Mucosa of descending colon (tissue), 3 donors: ENCODE data around the gene TEC. TPM values are rescaled to one million over a fixed set of nuclear protein-coding genes. Genes with fewer than 3 reads are reported as not detected.
"Not testable (repeated sequence)": the region's sequence is repeated elsewhere in the genome, so short reads cannot be mapped to it uniquely, and the experiment has no call there.

Experiments
- ATAC-seq: fragments of 200-7000 bp; cut with Tn5 transposase; one replicate; pipeline ENCODE4 v1.9.1; 2020; ENCODE audit warnings: mild to moderate bottlenecking, moderate library complexity
- DNase-seq, 3 donors: peaks; one replicate each; pipeline ENCODE4 v3.0.0-alpha.2; 2020
- H3K36me3 ChIP-seq: fragments of 200-600 bp; one replicate; pipeline ENCODE4 v1.8.0; 2021; ENCODE audit warnings: low read depth, mild to moderate bottlenecking
- H3K4me1 ChIP-seq: fragments of 200-600 bp; one replicate; pipeline ENCODE4 v1.8.0; 2021; ENCODE audit warnings: low read depth, mild to moderate bottlenecking
- H3K4me3 ChIP-seq: fragments of 200-600 bp; one replicate; pipeline ENCODE4 v1.8.0; 2021; ENCODE audit warnings: mild to moderate bottlenecking
- H3K9me3 ChIP-seq: fragments of 200-600 bp; one replicate; pipeline ENCODE4 v1.8.0; 2021; ENCODE audit warnings: mild to moderate bottlenecking
- intact Hi-C, 2 donors: fragments of 100-400 bp; cut with DNase I in 1 of 2; cut with micrococcal nuclease in 1 of 2; formaldehyde crosslinking; loops; one replicate each; pipeline versions ENCODE4 v1.11.0 to v1.11.1; 2022; cut with DNase I, micrococcal nuclease
- total RNA-seq, 3 donors: library from RNA; stranded (reverse); fragmentation: NEBNext Ultra II Directional in 2 of 3; extraction: Animal tissue kit (Norgen Biotek cat#: 25700) in 2 of 3; gene quantifications; one replicate each; pipeline versions ENCODE4 v1.2.1 to v1.2.4, GENCODE V29; 2021 to 2023
- TF ChIP-seq, protein P1 (sequence below): fragments of 200-600 bp; IDR thresholded peaks from one replicate; pipeline ENCODE4 v1.8.0; 2022; ENCODE audit warnings: antibody characterized with exemption, mild to moderate bottlenecking
- donor health status: DM: no; HTN: no; CAD: no; lungs with moderate emphysema.
- donor health status: DM: no; HTN: no; CAD: no.
- donor health status: DM: no; HTN: yes; CAD: no.

The TEC gene
- total RNA-seq, 3 donors from 2014 or later, result 3.4 to 4.0 (median 3.8) TPM

DNA sequence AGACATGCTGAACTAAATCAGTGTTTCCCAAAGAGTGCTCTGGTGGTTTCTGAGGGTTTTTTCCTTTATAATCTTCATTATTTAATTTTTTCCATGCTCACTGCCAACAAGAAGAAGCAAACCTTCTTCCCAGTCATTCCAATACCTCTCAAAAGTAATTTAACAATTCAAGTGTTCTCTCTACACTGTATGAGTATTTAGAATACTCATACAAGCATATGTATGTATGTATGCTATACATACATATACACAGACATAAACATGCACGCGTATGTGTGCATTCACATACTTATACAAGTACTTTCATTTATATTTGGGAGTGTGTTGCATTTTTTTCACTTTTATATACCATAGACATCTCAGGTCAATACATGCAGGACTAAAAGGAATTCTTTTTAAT, 81.2 kb downstream of the TEC start:
- Histone ChIP-seq H3K4me3 (no peak overlapping the region), H3K36me3 (no peaks in the 10 kb centered on the region), H3K9me3 (no peaks in the 10 kb centered on the region), H3K4me1 (no peaks in the 10 kb centered on the region)
- TF ChIP-seq, protein P1, sequence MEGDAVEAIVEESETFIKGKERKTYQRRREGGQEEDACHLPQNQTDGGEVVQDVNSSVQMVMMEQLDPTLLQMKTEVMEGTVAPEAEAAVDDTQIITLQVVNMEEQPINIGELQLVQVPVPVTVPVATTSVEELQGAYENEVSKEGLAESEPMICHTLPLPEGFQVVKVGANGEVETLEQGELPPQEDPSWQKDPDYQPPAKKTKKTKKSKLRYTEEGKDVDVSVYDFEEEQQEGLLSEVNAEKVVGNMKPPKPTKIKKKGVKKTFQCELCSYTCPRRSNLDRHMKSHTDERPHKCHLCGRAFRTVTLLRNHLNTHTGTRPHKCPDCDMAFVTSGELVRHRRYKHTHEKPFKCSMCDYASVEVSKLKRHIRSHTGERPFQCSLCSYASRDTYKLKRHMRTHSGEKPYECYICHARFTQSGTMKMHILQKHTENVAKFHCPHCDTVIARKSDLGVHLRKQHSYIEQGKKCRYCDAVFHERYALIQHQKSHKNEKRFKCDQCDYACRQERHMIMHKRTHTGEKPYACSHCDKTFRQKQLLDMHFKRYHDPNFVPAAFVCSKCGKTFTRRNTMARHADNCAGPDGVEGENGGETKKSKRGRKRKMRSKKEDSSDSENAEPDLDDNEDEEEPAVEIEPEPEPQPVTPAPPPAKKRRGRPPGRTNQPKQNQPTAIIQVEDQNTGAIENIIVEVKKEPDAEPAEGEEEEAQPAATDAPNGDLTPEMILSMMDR, result no peak
- DNase-seq (no peak), ATAC-seq (no peak)
- intact Hi-C loops, result no loop called here

DNA sequence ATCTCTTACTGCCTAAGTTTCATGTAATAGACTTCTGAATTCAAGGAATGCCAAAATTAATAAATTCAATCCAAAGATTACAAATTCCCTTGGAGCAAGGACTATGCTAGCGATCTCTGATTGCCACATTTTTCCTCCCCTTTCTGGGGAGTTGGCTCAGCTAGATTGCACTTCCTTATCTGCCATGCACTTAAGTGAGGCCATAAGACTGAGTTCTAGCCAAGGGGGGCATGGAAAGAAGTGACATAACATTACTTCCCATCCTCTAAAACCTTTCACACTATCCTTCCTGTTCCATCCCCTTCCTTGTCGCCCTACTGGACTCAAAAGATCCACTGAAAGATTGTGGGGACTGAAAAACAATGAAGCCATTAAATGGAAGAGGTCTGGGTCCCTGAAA, 81.8 kb downstream of the TEC start:
- Histone ChIP-seq H3K4me3 (no peak overlapping the region), H3K9me3 (no peaks in the 10 kb centered on the region), H3K36me3 (no peaks in the 10 kb centered on the region), H3K4me1 (no peaks in the 10 kb centered on the region)
- DNase-seq (no peak), ATAC-seq (no peak)
- intact Hi-C loops, result no loop called here
- TF ChIP-seq, protein P1, result no peak

DNA sequence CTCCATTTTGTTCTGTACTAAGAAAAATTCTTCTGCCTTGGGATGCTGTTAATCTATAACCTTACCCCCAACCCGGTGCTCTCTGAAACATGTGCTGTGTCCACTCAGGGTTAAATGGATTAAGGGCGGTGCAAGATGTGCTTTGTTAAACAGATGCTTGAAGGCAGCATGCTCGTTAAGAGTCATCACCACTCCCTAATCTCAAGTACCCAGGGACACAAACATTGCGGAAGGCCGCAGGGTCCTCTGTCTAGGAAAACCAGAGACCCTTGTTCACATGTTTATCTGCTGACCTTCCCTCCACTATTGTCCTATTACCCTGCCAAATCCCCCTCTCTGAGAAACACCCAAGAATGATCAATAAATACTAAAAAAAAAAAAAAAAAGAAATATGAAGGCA, 82.6 kb downstream of the TEC start:
- DNase-seq, ATAC-seq, H3K36me3 ChIP-seq, intact Hi-C loops, H3K9me3 ChIP-seq, H3K4me3 ChIP-seq, H3K4me1 ChIP-seq: not testable (repeated sequence)

DNA sequence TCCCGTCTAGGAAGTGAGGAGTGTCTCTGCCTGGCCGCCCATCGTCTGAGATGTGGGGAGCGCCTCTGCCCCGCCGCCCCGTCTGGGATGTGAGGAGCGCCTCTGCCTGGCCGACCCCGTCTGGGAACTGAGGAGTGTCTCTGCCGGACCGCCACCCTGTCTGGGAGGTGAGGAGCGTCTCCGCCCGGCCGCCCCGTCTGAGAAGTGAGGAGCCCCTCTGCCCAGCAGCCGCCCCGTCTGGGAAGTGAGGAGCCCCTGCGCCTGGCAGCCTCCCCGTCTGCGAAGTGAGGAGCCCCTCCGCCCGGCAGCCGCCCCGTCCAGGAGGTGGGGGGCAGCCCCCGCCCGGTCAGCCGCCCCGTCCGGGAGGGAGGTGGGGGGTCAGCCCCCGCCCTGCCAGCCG, 83.2 kb downstream of the TEC start:
- H3K36me3 ChIP-seq, ATAC-seq, H3K9me3 ChIP-seq, DNase-seq, H3K4me3 ChIP-seq, H3K4me1 ChIP-seq, intact Hi-C loops: not testable (repeated sequence)

DNA sequence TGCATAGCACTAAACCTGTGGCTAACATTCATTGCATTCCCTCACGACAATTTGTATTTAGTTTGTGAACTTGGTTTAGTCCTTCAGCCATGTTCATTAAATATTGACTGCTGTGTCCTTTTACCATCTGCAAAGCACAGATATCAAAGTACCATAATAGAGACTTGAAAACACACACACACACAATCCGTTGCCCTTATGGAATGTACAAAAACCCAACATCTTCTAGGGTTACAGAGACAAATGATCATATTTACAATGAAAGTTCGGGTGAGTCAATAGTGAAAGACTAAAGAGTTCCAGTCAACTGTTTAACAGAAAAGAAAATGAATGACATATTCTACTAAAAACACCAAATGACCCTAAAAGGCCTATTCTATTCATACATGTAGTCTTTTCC, 84.8 kb downstream of the TEC start:
- intact Hi-C loops, result no loop called here
- Histone ChIP-seq H3K4me1 (no peaks in the 10 kb centered on the region), H3K36me3 (no peaks in the 10 kb centered on the region), H3K4me3 (no peak overlapping the region), H3K9me3 (no peaks in the 10 kb centered on the region)
- DNase-seq (no peak), ATAC-seq (no peak)
- TF ChIP-seq, protein P1, result no peak

DNA sequence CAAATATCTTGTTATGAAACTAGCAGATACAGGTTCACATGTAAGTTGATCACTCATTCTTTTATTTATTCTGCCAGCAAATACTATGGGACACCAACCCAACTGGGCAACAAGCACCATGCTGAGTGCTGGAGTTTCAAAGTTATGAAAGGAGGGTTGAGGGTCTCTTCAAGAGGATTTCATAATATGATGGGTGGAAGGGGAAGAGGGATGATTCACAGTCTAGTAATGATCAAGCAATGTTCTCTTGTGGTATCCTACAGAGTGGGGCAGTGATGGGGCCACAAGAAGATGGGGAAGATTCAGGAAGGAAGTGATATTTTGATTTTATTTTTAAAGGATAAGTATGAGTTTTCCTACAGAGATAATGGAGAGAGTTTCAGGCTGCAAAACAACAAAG, 89.4 kb downstream of the TEC start:
- ATAC-seq, result no peak
- intact Hi-C loops, result no loop called here

DNA sequence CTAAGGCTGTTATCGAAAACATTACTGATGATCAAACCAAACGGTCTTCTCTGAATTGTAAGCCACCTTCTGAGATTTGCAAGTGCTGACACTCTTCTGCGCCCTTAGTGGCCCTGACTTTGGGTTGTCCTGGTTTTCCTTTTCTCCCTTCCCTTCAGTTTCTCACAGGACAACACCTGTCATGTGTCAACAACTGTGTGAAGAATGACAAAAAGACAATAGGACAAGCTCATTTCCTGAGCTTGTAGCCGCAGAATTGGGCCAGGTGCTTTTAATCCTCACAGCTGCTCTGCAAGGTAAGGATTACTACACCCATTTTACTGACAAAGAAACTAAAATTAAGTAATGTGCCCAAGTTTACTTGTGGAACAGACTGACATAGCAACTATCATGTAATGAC, 90.7 kb downstream of the TEC start:
- no peaks in the 10 kb centered on the region for H3K9me3 ChIP-seq
- ATAC-seq, result no peak
- no peak for DNase-seq
- no peaks in the 10 kb centered on the region for H3K36me3 ChIP-seq
- H3K4me3 ChIP-seq, result no peak overlapping the region
- intact Hi-C loops, result no loop called here
- TF ChIP-seq, protein P1, result no peak
- H3K4me1 ChIP-seq, result no peaks in the 10 kb centered on the region

More for the DNA sequence above, 89.4 kb downstream of the TEC start:
- Histone ChIP-seq H3K36me3 (no peaks in the 10 kb centered on the region), H3K4me3 (no peak overlapping the region), H3K4me1 (no peaks in the 10 kb centered on the region), H3K9me3 (no peaks in the 10 kb centered on the region)
- no peak for DNase-seq
- TF ChIP-seq, protein P1, result no peak
